Memory B cell (primary cell): ENCODE data around the gene TBX3.

Experiments
- ATAC-seq: fragments of 150-1000 bp; cut with Tn5 transposase; 2 replicates; pipeline ENCODE4 v1.10.0; 2021; ENCODE audit warnings: low read depth, mild to moderate bottlenecking, moderate library complexity
- DNase-seq, 2 donors: peaks; one replicate each; pipeline ENCODE4 v3.0.0; 2022; ENCODE audit warnings: low spot score in 2 of 2
- H3K27ac Mint-ChIP-seq: one replicate; pipeline ENCODE4 v1.8.0; 2022; ENCODE audit warnings: mild to moderate bottlenecking, moderate library complexity, mixed read lengths
- H3K27me3 Mint-ChIP-seq: one replicate; pipeline ENCODE4 v1.8.0; 2022; ENCODE audit warnings: mixed read lengths
- H3K36me3 Mint-ChIP-seq: one replicate; pipeline ENCODE4 v1.8.0; 2022; ENCODE audit warnings: mild to moderate bottlenecking, mixed read lengths
- H3K4me1 Mint-ChIP-seq: one replicate; pipeline ENCODE4 v1.8.0; 2022; ENCODE audit warnings: mixed read lengths
- H3K4me3 Mint-ChIP-seq: one replicate; pipeline ENCODE4 v1.8.0; 2022; ENCODE audit warnings: mild to moderate bottlenecking, moderate library complexity, mixed read lengths
- H3K9me3 Mint-ChIP-seq: one replicate; pipeline ENCODE4 v1.8.0; 2022; ENCODE audit warnings: mixed read lengths

TBX3 gene

DNA sequence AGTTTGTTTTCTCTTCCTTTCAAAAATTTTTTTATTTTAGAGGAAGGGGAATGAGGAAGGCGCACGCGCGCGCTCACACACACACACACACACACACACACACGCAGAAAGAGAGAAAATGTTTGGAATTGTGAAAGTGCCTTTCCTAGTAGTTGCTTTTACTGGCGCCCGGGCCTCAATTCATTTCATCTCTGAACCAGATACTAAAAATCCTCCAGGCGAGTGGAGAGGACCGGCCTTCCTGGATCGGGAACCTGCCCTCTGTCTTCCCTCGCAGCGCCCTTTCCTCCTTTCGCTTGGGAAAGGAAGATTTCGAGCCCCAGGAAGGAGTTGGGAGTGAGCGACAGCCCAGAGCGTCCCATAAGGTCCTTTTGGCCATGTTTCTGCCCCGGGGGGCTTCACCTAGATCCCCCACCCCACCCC is 7.8 kb upstream of the TBX3 start:
- H3K27ac Mint-ChIP-seq = no peak overlapping the region
- peaks cover under 1% of the 10 kb centered on the region for H3K36me3 Mint-ChIP-seq
- no peak overlapping the region for H3K4me3 Mint-ChIP-seq
- H3K9me3 Mint-ChIP-seq = no peaks in the 10 kb centered on the region
- DNase-seq = no peak
- no peak for ATAC-seq
- H3K4me1 Mint-ChIP-seq = no peaks in the 10 kb centered on the region
- H3K27me3 Mint-ChIP-seq = peaks cover 34% of the 10 kb centered on the region

DNA sequence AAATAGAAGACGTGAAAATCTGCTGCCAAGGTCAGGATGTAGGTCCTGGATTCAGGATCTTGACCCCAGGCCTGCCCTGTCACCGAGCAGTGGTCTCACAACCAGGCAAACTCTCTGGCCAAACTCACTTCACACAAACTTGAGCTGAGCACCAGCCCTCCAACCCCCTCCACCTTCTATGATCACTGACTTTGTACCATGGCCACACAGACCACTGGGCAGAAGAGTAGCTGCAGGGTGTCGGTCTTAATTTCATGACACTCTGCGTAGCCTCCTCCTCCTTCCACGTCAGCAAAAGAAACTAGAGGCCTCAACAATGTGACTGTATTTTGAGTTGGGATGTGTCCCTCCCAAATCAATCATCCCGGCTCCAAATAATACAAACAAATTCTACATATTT is 7.2 kb upstream of the TBX3 start:
- Mint-ChIP-seq H3K36me3 (peaks cover 2% of the 10 kb centered on the region), H3K27me3 (peaks cover 39% of the 10 kb centered on the region), H3K4me1 (no peaks in the 10 kb centered on the region), H3K27ac (no peak overlapping the region), H3K4me3 (no peak overlapping the region), H3K9me3 (no peaks in the 10 kb centered on the region)
- ATAC-seq (no peak), DNase-seq (no peak)

DNA sequence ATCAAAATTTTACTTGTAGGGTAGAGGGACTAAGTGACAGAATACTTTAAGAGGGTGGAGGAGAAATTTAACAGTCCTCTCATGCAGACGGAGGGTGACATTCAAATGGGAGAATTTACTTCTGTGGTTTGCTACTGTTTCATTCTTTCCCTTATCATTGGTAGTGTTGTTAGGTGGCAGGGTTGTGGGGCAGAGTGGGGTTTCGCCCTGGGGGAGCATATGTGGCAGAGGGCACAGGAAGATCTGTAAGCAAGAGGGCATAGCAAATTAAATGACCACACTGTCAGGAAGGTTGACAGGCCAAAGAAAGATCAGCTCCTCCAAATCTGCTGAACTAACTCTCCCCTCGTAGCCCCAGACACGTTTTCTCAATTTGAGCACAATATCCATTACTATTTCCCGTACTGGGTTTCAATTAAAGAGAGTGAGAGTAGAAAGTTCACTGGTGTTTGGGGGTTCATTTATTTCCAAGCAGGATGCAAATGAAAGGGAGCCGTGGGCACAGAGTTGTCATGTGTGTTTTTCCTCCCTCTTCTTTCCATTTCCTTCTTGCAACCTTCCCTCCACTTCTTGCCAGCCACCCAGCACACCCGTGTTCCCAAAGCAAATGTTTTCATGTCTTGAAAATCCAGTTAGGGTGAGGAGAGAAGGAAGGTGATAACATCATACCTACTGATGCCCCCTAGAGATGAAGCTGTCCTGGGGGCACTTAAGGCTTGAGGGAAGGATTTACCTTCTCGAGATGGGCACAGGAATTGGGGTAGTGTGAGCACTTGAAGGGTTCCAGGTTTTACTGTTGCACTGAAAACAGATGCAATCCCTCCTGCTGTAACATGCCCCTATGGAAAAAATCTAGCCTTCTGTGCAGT is 6.5 kb upstream of the TBX3 start:
- H3K4me3 Mint-ChIP-seq = no peak overlapping the region
- H3K36me3 Mint-ChIP-seq = peaks cover 2% of the 10 kb centered on the region

DNA sequence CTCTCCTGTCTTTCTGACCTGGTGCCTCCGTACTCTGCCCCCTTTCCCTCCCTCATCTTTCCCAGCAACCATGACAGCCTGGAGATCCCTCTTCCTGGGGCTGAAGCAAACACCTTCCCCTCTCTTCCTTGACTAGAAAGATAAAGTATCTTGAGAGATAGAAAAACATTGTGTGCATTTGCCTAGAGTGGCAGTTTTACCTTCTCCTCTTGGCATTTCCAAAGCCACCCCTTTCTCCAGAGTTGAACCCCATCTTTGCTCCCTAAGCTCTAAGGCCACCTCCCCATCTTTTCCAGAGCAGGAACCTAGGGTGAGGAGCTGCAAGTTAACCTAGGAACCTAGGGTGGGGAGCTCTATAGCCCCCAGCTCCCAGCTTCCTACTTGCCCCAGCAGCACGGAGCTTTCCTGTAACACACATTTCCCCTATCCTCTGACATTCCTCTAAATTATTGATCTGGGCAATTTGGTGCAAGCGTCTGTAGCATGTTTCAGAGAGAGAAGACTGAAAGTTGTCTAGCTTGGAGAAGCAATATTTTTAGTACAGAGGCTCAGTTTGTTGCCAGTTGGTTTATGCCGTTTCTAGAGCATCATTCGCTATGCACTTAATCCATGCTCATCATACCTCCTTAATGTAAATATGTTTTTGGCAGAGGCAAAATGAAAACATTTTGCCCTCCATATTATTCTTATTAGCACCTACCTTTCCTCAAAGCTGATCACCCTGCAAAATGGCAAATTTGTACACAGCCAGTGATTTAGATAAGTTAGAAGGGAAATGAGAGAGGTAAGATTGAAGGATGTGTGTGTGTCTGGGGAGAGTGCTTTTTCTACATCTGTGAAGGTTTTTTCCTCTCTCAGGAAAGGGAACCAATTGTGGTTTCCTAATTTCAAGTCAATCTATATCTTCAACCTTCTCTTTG is 5.4 kb upstream of the TBX3 start:
- Mint-ChIP-seq H3K27ac (no peak overlapping the region), H3K27me3 (peaks cover 39% of the 10 kb centered on the region), H3K4me1 (peaks cover under 1% of the 10 kb centered on the region), H3K4me3 (no peak overlapping the region), H3K36me3 (peaks cover 2% of the 10 kb centered on the region), H3K9me3 (no peaks in the 10 kb centered on the region)
- no peak for ATAC-seq
- DNase-seq = no peak

More for the DNA sequence above, 6.5 kb upstream of the TBX3 start:
- H3K27me3 Mint-ChIP-seq = peaks cover 40% of the 10 kb centered on the region
- ATAC-seq (no peak), DNase-seq (no peak)
- no peaks in the 10 kb centered on the region for H3K9me3 Mint-ChIP-seq
- H3K27ac Mint-ChIP-seq = no peak overlapping the region
- no peaks in the 10 kb centered on the region for H3K4me1 Mint-ChIP-seq

DNA sequence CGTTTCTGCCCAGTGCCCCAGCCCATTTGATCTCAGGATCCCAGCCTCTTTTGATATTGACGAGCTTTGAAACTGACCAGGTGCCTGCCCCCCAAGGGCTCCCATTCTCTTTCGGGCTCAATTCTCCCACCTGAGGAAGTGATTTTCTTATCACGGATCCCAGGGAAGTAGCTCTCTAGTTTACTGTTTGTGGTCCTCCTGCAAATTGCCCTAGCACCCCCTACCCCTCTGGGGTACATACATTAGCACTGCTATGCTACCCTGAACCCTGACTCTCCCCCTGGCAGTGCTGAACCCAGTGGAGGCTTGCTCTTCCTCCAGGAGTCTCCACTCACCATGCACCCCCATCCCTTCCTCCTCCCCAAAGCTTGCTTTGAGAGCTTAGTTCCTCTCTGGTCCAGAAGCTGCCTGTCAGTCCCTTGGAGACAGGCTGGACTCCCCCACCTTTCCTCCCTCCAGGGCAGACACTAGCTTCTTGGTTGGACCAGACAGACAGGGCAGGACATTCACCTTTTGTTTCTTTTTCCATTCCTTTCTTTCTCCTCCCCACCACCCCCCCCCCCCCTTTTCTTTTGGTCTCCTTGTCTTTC is 4.4 kb upstream of the TBX3 start:
- Mint-ChIP-seq H3K9me3 (no peaks in the 10 kb centered on the region), H3K27ac (no peak overlapping the region), H3K36me3 (peaks cover 2% of the 10 kb centered on the region), H3K4me1 (peaks cover 7% of the 10 kb centered on the region), H3K4me3 (no peak overlapping the region), H3K27me3 (peaks cover 43% of the 10 kb centered on the region)
- no peak for DNase-seq
- ATAC-seq = no peak

DNA sequence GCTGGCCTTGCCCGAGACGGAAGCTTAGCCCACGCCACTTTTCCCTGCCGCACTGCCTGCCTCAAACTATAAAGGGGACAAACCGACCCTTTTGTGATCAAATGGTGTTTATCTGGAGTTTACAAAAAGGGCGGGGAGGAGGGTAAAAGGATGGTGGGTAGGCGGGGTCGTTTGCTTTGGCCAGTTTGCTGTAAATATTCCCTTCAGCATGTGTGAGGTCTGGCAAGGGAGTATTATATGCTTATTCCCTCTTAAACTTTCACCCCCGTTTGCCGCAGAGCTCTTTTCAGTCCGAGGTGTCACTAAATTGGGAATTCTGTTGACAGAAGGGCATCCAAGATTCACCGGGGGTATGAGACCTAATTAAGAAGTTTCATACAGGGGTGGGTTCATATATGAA is 3.8 kb upstream of the TBX3 start:
- peaks cover 43% of the 10 kb centered on the region for H3K27me3 Mint-ChIP-seq
- ATAC-seq (no peak), DNase-seq (no peak)
- H3K4me1 Mint-ChIP-seq = peaks cover 7% of the 10 kb centered on the region
- no peaks in the 10 kb centered on the region for H3K9me3 Mint-ChIP-seq
- H3K27ac Mint-ChIP-seq = no peak overlapping the region
- peaks cover 4% of the 10 kb centered on the region for H3K36me3 Mint-ChIP-seq
- no peak overlapping the region for H3K4me3 Mint-ChIP-seq

DNA sequence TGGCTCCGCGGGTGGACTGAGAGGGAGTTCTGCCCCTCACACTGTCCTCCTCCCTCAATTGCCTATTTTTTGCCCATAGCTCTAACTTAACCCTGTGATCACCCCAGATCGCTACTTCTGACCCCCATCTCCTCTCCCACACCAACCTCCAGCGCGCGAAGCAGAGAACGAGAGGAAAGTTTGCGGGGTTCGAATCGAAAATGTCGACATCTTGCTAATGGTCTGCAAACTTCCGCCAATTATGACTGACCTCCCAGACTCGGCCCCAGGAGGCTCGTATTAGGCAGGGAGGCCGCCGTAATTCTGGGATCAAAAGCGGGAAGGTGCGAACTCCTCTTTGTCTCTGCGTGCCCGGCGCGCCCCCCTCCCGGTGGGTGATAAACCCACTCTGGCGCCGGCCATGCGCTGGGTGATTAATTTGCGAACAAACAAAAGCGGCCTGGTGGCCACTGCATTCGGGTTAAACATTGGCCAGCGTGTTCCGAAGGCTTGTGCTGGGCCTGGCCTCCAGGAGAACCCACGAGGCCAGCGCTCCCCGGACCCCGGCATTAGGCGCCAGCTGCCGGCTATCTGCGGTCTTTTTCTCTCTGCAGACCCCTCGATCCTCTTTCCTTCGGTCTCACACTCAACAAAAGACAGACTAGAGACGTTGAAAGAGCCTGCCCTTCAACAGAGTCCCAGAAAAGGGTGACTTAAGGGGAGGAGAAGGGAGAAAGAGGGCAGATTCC is 3.0 kb upstream of the TBX3 start:
- DNase-seq (no peak), ATAC-seq (no peak)
- Mint-ChIP-seq H3K27me3 (peaks cover 43% of the 10 kb centered on the region), H3K27ac (no peak overlapping the region), H3K36me3 (peaks cover 4% of the 10 kb centered on the region), H3K4me3 (no peak overlapping the region), H3K9me3 (no peaks in the 10 kb centered on the region), H3K4me1 (peaks cover 7% of the 10 kb centered on the region)

DNA sequence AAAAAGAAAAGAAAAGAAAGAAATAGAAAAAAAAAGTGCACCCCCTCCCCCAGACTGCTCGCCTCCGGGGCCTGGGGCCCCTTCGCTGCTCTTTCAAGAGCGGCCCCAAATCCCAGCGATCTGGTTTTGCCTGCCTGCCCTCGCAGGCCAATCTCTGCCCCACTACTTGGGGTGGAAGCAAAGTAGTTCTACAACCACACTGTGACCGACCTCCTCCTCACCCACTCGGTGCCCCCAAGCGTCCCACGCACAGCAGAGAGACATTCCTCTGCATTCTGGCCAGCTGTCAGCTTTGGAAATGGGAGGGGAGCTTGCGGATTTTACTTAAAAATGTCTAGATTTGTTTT is 2.4 kb upstream of the TBX3 start:
- no peak for DNase-seq
- no peak for ATAC-seq
- no peak overlapping the region for H3K4me3 Mint-ChIP-seq
- H3K9me3 Mint-ChIP-seq = no peaks in the 10 kb centered on the region
- H3K4me1 Mint-ChIP-seq = peaks cover 7% of the 10 kb centered on the region
- H3K27me3 Mint-ChIP-seq = peaks cover 44% of the 10 kb centered on the region
- H3K36me3 Mint-ChIP-seq = peaks cover 4% of the 10 kb centered on the region
- no peak overlapping the region for H3K27ac Mint-ChIP-seq

DNA sequence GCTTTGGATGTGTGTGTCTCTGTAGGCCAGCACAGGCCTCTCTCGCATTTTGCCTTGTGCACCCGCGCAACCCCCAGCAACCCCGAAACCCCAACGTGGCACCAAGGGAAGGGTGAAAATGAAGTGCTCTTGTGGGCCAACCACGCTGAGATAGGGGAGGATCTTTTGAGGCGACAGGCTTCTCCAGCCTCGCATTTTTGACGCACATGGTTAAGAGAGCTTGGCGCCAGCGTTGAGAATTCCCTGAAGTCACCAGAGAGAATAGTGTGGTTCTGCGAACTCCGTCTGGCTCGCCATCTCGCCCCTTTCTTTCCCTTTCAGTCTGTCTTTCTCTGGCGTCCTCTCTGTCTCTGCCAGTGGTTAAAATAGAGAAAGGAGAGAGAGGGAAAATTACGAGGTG is 1.9 kb upstream of the TBX3 start:
- Mint-ChIP-seq H3K9me3 (no peaks in the 10 kb centered on the region), H3K4me3 (no peak overlapping the region), H3K4me1 (peaks cover 7% of the 10 kb centered on the region), H3K27me3 (peaks cover 41% of the 10 kb centered on the region), H3K36me3 (peaks cover 4% of the 10 kb centered on the region), H3K27ac (no peak overlapping the region)
- no peak for ATAC-seq
- DNase-seq = no peak

DNA sequence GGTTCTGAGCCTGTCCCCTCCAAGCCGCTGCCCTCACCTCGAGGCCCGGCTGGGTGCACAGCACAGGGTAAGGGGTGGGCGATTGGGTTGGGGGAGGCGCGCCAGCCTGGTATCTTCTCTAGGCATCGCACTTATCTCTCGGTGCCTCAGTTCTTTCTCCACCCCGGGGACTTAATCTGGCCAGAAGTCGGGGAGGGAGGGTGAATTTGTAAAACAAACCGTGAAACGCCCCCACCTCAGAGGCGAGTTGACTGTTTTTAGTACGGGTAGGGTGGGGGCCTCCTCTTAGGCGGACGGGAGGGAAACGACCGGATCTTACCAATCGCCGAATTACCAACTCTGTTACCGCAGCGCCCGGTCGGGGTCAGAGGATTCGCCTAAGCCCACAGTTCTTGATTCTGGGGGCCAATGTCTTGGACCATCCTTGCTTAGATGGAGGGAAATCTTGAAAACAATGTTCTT is 1.4 kb upstream of the TBX3 start:
- Mint-ChIP-seq H3K27ac (no peak overlapping the region), H3K4me3 (no peak overlapping the region)
- ATAC-seq = no peak

DNA sequence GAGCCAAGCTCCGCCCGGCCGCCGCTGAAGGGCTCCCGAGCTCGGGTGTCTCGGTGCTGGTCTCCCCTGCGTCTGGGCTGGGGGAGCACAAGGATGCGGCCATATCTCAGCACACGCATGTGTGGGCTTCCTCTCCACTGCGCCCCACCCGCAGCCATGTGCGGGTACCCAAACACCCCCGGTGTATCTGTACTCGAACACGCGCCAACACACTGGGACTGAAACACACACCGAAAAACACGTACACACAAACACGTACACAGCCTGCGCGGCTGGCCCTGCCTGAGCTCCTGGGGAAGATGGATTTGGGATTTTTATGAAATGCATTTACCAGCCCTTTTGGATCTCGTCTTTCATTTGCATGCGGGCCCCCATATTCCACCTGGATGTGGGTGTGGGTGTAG is 897 bp upstream of the TBX3 start:
- peaks cover 42% of the 10 kb centered on the region for H3K27me3 Mint-ChIP-seq
- H3K4me1 Mint-ChIP-seq = peaks cover 7% of the 10 kb centered on the region
- H3K27ac Mint-ChIP-seq = no peak overlapping the region
- H3K36me3 Mint-ChIP-seq = peaks cover 4% of the 10 kb centered on the region
- H3K9me3 Mint-ChIP-seq = no peaks in the 10 kb centered on the region
- no peak for ATAC-seq
- no peak overlapping the region for H3K4me3 Mint-ChIP-seq
- DNase-seq = no peak

More for the DNA sequence above, 1.4 kb upstream of the TBX3 start:
- H3K9me3 Mint-ChIP-seq = no peaks in the 10 kb centered on the region
- H3K4me1 Mint-ChIP-seq = peaks cover 7% of the 10 kb centered on the region
- H3K27me3 Mint-ChIP-seq = peaks cover 42% of the 10 kb centered on the region
- H3K36me3 Mint-ChIP-seq = peaks cover 4% of the 10 kb centered on the region
- no peak for DNase-seq

DNA sequence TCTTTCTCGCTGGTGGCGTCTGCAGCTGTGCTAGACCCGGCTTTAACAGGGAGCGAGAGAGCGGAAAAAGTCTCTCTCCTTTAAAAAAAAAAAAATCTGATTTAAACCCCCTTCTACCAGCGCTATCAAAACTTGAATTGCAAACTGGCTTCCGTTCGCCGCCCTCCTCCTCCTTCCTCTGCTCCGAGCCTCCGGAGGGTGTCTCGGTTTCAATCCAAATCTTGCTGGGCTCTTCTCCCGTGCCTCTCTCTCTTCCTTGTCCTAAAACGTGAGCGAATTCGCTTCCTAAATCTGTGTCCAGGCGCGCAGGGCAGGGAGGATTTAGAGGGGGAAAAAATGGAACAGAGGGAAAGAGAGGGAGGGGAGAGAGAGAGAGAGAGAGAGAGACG is 272 bp downstream of the TBX3 start:
- DNase-seq (no peak), ATAC-seq (no peak)
- peak overlapping the region; percentile 67 for H3K4me3 Mint-ChIP-seq
- H3K27ac Mint-ChIP-seq = no peak overlapping the region
- peaks cover 38% of the 10 kb centered on the region for H3K27me3 Mint-ChIP-seq
- peaks cover 4% of the 10 kb centered on the region for H3K36me3 Mint-ChIP-seq
- peaks cover 7% of the 10 kb centered on the region for H3K4me1 Mint-ChIP-seq
- H3K9me3 Mint-ChIP-seq = no peaks in the 10 kb centered on the region

DNA sequence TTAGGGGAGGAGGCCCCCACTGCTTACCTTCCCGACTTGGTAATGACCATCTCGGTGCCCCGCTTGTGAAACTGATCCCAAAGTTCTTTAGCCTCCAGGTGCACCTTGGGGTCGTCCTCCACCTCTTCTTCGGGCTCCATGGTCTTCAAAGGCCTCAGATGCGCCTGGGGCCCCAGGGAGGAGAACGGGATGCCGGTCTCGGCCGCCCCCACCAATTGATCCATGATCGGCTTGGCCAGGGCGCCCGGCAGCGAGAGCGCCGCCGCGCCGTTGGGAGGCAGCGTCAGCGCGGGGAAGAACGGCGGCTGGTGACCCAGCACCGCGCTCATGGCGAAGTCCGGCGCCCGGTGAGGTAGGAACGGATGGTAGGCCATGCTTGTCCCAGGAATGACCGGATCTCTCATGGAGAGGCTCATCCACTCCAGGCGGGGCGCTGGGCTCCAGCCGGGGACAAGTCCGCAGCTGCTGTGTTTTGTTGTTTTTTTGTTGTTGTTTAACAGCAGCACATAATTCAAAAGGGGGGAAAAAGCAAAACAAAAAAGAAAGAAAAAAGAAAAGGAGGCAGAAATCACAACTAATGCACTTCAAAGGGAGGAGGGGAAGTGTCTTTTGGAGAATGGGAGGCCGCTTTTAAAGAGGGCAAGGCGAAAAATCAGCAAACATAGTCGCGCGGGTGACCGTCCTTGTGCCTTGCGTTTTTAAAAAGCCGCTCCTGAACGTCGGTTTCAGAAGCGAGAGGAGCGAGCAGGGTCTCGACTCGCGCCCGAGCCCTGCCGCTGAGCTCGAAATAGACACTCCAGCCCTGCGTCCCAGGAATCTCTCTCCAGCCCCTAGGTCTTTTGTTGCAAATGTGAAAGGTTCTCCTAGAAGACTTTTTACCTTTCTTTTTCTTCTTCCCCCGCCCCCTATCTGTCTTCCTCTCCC is 928 bp downstream of the TBX3 start:
- Mint-ChIP-seq H3K4me3 (peak overlapping the region; percentile 67), H3K36me3 (peaks cover 4% of the 10 kb centered on the region), H3K9me3 (no peaks in the 10 kb centered on the region), H3K27me3 (peaks cover 32% of the 10 kb centered on the region), H3K4me1 (peaks cover 7% of the 10 kb centered on the region), H3K27ac (no peak overlapping the region)
- DNase-seq = no peak
- no peak for ATAC-seq
